ENCODE results near the gene KLHDC10. TPM values are rescaled to one million over a fixed set of nuclear protein-coding genes. Genes with fewer than 3 reads are reported as not detected.
"Not testable (repeated sequence)": the region's sequence is repeated elsewhere in the genome, so short reads cannot be mapped to it uniquely, and the experiment has no call there.

KLHDC10 gene
- total RNA-seq, 2 experiments from 2014 or later, result 12.8 to 14.3 TPM

DNA sequence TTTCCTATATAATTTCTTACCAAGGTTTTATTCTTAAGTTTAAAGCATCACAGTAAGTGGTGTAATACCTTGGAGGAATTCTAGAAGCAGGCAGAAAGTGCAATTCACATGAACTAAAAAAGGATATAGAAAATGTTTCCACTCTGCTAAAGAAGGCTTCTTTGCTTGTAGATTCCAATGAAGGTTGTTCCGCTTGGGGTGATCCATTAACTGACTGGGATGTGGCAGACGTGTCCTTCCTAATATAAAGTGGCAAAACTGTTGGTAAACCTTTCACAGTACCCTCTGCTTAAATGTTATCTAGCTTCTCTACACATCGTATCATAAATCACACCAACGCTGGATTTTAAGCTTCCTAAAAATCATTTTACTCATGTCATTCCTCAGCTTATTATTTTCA lies 21.4 kb upstream of the KLHDC10 start:
- intact Hi-C loops (cut with micrococcal nuclease), result no loop called here
- ATAC-seq, result no peak
- H3K9me3 Mint-ChIP-seq, result no peaks in the 10 kb centered on the region
- DNase-seq, result no peak
- peaks cover 6% of the 10 kb centered on the region for H3K4me1 Mint-ChIP-seq (ENCODE audit: low read depth)
- H3K27ac Mint-ChIP-seq, result no peak overlapping the region
- no peak overlapping the region for H3K4me3 Mint-ChIP-seq
- POLR2A ChIA-PET, result no interaction called here
- H3K27me3 Mint-ChIP-seq, result no peaks in the 10 kb centered on the region
- H3K36me3 Mint-ChIP-seq (ENCODE audit: low read depth), result peaks cover 14% of the 10 kb centered on the region
- CTCF ChIA-PET, result interaction anchor here (0.6 kb wide), 1 partner anchor 23 kb away, joined by 3 read pairs; no protein-coding TSS in a partner anchor
- TF ChIP-seq, protein P1, sequence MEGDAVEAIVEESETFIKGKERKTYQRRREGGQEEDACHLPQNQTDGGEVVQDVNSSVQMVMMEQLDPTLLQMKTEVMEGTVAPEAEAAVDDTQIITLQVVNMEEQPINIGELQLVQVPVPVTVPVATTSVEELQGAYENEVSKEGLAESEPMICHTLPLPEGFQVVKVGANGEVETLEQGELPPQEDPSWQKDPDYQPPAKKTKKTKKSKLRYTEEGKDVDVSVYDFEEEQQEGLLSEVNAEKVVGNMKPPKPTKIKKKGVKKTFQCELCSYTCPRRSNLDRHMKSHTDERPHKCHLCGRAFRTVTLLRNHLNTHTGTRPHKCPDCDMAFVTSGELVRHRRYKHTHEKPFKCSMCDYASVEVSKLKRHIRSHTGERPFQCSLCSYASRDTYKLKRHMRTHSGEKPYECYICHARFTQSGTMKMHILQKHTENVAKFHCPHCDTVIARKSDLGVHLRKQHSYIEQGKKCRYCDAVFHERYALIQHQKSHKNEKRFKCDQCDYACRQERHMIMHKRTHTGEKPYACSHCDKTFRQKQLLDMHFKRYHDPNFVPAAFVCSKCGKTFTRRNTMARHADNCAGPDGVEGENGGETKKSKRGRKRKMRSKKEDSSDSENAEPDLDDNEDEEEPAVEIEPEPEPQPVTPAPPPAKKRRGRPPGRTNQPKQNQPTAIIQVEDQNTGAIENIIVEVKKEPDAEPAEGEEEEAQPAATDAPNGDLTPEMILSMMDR (IDR thresholded peaks at IDR 0.05), result no peak

DNA sequence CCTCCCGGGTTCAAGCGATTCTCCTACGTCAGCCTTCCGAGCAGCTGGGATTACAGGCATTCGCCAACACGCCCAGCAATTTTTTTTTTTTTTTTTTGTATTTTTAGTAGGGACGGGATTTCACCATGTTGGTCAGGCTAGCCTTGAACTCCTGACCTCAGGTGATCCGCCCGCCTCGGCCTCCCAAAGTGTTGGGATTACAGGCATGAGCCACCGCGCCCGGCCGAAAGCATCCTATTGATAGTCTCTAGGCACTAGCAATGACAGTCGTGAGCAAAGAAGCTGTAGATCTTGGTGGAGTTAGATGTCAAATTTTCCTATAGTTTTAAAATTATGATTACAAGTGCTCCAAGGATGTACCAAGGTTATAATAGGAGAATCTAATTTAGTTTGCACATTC lies 18.1 kb upstream of the KLHDC10 start:
- H3K4me1 Mint-ChIP-seq (ENCODE audit: low read depth); intact Hi-C loops (cut with micrococcal nuclease); H3K9me3 Mint-ChIP-seq; POLR2A ChIA-PET; ATAC-seq; H3K27ac Mint-ChIP-seq; H3K36me3 Mint-ChIP-seq (ENCODE audit: low read depth); H3K4me3 Mint-ChIP-seq; H3K27me3 Mint-ChIP-seq; DNase-seq: not testable (repeated sequence)
- CTCF ChIA-PET, result interaction anchor here (1.3 kb wide), 1 partner anchor 20 kb away, joined by 4 read pairs; no protein-coding TSS in a partner anchor

DNA sequence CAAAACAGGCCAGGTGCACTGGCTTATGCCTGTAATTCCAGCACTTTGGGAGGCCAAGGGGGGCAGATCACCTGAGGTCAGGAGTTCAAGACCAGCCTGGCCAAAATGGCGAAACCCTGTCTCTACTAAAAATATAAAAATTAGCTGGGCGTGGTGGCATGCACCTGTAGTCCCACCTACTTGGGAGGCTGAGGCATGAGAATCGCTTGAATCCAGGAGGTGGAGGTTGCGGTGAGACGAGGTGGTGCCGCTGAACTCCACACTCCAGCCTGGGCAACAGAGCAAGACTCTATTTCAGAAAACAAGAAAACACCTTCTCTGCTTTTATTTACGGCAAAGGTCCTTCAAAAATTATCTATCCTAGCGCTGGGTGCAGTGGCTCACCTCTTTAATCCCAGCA lies 15.1 kb upstream of the KLHDC10 start:
- H3K4me3 Mint-ChIP-seq; H3K27me3 Mint-ChIP-seq; ATAC-seq; CTCF ChIA-PET; H3K4me1 Mint-ChIP-seq (ENCODE audit: low read depth); H3K9me3 Mint-ChIP-seq; H3K36me3 Mint-ChIP-seq (ENCODE audit: low read depth); intact Hi-C loops (cut with micrococcal nuclease); H3K27ac Mint-ChIP-seq; POLR2A ChIA-PET; DNase-seq: not testable (repeated sequence)

DNA sequence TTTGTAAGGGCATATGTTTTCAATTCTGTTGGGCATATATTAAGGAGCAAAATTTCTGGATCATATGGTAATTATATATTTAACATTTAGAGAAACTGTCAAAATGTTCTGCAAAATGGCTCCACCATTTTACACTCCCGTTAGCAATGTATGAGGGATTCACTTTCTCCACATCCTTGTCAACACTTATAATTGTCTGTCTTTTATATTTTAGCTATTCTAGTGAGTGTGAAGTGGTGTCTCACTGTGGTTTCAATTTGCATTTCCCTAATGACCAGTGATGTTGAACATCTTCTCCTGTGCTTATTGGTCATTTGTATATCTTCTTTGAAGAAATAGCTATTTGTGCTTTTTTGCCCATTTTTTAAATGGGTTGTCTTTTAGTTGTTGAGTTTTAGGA lies 8.1 kb upstream of the KLHDC10 start:
- H3K4me1 Mint-ChIP-seq (ENCODE audit: low read depth), result peaks cover 2% of the 10 kb centered on the region
- H3K9me3 Mint-ChIP-seq, result no peaks in the 10 kb centered on the region
- intact Hi-C loops (cut with micrococcal nuclease), result no loop called here
- no peak for DNase-seq
- H3K36me3 Mint-ChIP-seq (ENCODE audit: low read depth), result no peaks in the 10 kb centered on the region
- peaks cover 3% of the 10 kb centered on the region for H3K27me3 Mint-ChIP-seq
- no peak overlapping the region for H3K4me3 Mint-ChIP-seq
- ChIA-PET POLR2A (no interaction called here), CTCF (interaction anchor here (1.1 to 4.6 kb wide), 3 partner anchors 10 to 24 kb away, joined by 3 to 19 read pairs (median 4); no protein-coding TSS in a partner anchor)
- no peak overlapping the region for H3K27ac Mint-ChIP-seq
- no peak for ATAC-seq
- TF ChIP-seq, protein P1 (IDR thresholded peaks at IDR 0.05), result no peak

DNA sequence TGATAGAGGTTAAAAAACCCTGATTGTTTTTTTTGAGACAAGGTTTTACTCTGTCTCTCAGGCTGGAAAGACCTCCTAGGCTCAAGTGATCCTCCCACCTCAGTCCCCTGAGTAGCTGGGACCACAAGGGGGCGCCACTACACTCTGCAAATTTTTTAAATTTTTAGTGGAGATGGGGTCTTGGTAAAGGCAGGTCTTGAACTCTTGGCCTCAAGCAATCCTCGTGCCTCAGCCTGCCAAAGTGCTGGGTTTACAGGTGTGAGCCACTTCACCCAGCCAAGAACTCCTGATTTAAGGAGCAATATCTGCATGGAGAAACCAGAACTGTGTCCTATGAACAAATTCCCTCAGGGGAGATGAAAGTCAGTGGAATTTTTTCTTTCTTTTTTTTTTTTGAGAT lies 7.3 kb upstream of the KLHDC10 start:
- peaks cover 2% of the 10 kb centered on the region for H3K4me1 Mint-ChIP-seq (ENCODE audit: low read depth)
- H3K4me3 Mint-ChIP-seq, result no peak overlapping the region
- ChIA-PET POLR2A (no interaction called here), CTCF (interaction anchor here (0.6 to 4.6 kb wide), 5 partner anchors 9 to 695 kb away, joined by 3 to 19 read pairs (median 3); no protein-coding TSS in a partner anchor)
- no peaks in the 10 kb centered on the region for H3K9me3 Mint-ChIP-seq
- H3K36me3 Mint-ChIP-seq (ENCODE audit: low read depth), result no peaks in the 10 kb centered on the region
- intact Hi-C loops (cut with micrococcal nuclease), result no loop called here
- no peak overlapping the region for H3K27ac Mint-ChIP-seq
- peaks cover 3% of the 10 kb centered on the region for H3K27me3 Mint-ChIP-seq
- TF ChIP-seq, protein P1 (IDR thresholded peaks at IDR 0.05), result peak; percentile 78
- ATAC-seq (peak; percentile 90), DNase-seq (peak; percentile 89)

DNA sequence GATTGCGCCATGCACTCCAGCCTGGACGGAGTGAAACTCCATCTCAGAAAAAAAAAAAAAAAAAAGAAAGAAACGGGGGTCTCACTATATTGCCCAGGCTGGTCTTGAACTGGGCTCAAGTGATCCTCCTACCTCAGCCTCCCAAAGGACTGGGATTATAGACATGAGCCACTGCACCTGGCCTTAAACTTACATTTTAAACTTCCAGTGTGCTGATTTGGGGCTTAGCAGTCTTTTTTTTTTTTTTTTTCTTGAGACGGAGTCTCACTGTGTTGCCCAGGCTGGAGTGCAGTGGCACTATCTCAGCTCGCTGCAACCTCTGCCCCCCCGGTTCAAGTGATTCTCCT lies 5.8 kb upstream of the KLHDC10 start:
- DNase-seq; H3K4me1 Mint-ChIP-seq (ENCODE audit: low read depth); ATAC-seq; H3K9me3 Mint-ChIP-seq; H3K27ac Mint-ChIP-seq; H3K4me3 Mint-ChIP-seq; intact Hi-C loops (cut with micrococcal nuclease); H3K27me3 Mint-ChIP-seq; H3K36me3 Mint-ChIP-seq (ENCODE audit: low read depth): not testable (repeated sequence)
- CTCF ChIA-PET, result interaction anchor here (1.0 to 1.3 kb wide), 2 partner anchors 14 to 32 kb away, joined by 3 read pairs; no protein-coding TSS in a partner anchor
- POLR2A ChIA-PET, result interaction anchor here (1.0 kb wide), 1 partner anchor 24 kb away, joined by 3 read pairs; no protein-coding TSS in a partner anchor
